HEK293T (cell line): ENCODE data around the gene VAT1.

Experiments used
- ARNT ChIP-seq: fragments of 450-650 bp; IDR thresholded peaks from 2 replicates; pipeline ENCODE4 v1.6.1; 2017; ENCODE audit warnings: mild to moderate bottlenecking
- FOXM1 ChIP-seq: fragments of 450-650 bp; IDR thresholded peaks from 2 replicates; pipeline ENCODE4 v1.6.1; 2017; ENCODE audit warnings: mild to moderate bottlenecking, borderline replicate concordance
- LEF1 ChIP-seq: fragments of 450-650 bp; IDR thresholded peaks from 2 replicates; pipeline ENCODE4 v1.6.1; 2017; ENCODE audit warnings: mild to moderate bottlenecking, borderline replicate concordance
- SP1 ChIP-seq: fragments of 450-650 bp; IDR thresholded peaks from 2 replicates; pipeline ENCODE4 v1.6.1; 2017

DNA sequence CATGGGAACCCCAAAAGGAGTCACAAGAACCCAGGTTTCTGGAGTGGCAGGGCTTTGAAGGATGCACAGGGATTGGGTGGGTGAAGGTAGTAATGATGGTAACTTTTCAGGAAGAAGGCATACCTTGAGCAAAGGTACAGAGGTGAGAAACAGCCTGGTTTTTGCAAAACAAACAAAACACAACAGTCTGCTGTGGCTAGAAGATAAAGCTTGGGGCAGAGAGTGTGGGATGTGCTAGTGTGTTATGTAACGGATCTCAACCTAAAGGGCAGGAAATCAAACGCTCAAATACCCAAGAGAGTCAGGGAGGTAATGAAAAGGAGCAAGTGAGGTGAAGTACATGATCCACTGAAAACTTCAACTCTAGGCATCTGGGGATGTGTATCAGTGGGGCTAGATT, 46.9 kb downstream of the VAT1 start:
- TF ChIP-seq FOXM1 (no peak), SP1 (no peak), ARNT (no peak), LEF1 (no peak)
